Hematopoietic multipotent progenitor cell treated with erythropoietin and hydrocortisone succinate and interleukin-3 and kit ligand, for 8 days (in vitro differentiated cells): ENCODE results near the gene CRIP1.

Source experiments
- DNase-seq: peaks from one replicate; pipeline ENCODE4 v3.0.0-alpha.2; 2015

Gene CRIP1

DNA sequence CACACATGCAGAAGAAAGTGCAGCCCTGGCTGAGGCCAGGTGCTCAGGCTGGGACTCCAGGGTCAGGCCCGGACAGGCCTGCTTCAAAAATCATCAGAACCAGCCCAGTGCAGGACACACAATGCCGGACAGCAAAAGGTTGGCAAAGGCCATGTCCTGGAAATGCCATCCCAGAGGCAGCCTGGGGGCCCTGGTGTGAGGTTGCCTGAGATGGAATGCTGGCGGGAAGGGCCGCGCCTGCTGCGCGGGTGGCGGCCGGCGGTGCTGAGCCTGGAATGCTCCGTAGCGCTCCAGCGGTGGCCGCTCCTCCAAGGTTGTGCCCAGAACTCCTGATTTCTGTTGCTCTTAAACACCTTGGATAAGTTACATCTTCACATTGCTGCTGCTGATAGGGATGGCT lies 33.7 kb upstream of the CRIP1 start:
- no peak for DNase-seq

DNA sequence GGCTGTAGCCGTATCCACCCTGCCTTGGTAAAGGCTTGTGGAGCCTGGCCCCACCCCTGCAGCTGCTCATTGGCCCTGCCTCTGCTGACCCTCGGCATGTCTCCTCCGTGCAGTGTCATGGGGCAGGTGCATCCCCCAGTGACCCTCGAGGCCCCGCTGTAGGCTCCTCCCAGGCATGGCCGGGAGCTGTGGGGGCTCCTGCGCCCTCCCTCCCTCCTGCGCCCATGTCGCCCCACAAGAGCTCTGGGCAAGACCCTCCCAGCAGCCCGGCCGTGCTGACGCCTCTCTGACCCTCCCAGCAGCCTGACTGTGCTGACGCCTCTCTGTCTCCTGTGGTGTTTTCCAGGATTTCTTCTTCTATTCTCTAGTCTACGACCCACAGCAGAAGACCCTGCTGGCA lies 32.8 kb upstream of the CRIP1 start:
- no peak for DNase-seq

DNA sequence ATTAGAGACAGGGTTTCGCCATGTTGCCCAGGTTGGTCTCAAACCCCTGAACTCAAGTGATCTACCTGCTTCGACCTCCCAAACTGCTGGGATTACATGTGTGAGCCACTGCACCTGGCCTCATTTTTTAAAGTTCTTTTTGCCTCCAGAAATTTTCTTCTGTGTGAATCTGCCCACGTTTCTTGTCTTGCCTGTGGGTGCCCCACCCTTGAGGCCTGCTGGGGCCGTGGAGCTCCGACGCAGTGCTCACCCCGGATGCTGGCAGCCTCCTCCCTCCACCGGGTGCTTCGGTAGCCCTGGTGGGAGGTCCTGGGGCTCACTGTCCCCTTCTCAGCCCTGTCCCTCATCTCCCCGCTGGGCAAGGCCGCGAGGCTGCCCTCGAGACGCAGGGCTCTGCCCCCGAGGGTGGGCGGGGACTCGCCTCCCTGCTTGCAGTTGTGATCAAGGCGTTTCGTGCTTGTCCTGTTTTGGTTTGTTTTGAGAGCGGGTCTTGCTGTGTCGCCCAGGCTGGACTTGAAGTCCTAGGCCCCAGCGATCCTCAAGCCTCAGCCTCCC lies 31.5 kb upstream of the CRIP1 start:
- no peak for DNase-seq

DNA sequence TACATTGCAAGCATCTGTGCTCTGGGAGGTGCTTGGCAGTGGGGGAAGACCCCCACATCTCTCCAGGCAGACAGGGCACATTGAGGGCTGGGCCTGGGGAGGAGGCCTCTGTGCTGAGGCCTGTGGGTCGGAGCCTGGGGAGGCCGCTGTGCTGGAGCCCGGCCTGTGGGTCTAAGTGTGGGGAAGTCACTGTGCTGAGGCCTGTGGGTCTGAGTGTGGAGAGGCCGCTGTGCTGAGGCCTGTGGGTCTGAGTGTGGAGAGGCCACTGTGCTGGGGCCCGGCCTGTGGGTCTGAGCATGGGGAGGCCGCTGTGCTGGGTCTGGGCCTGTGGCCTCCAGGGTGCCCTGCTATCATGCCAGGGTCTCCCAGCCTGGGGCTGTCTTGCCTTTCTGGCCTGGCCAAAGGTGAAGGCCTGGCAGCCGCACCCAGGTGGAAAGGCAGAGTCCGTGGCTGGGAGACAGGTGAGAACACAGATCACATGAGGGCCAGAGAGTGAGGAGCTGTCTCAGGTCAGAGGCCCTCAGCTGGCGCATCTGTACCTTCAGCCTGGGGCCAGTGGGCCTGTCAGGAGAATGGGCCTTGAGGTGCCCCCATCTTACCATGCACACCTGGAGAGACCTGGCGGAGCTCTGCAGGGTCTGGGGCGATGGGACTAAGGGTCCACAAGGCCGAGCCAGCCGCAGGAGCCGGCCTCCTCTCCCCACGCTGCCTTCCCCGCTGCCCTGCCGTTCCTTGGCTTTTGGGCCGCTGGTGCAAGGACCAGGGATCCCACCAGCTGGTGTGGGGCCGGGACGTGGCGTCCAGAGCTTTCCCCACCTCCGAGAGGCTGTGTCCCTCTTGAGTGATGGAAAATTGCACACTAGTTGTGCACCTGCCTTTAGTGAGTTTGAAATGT lies 30.7 kb upstream of the CRIP1 start:
- DNase-seq, result no peak

DNA sequence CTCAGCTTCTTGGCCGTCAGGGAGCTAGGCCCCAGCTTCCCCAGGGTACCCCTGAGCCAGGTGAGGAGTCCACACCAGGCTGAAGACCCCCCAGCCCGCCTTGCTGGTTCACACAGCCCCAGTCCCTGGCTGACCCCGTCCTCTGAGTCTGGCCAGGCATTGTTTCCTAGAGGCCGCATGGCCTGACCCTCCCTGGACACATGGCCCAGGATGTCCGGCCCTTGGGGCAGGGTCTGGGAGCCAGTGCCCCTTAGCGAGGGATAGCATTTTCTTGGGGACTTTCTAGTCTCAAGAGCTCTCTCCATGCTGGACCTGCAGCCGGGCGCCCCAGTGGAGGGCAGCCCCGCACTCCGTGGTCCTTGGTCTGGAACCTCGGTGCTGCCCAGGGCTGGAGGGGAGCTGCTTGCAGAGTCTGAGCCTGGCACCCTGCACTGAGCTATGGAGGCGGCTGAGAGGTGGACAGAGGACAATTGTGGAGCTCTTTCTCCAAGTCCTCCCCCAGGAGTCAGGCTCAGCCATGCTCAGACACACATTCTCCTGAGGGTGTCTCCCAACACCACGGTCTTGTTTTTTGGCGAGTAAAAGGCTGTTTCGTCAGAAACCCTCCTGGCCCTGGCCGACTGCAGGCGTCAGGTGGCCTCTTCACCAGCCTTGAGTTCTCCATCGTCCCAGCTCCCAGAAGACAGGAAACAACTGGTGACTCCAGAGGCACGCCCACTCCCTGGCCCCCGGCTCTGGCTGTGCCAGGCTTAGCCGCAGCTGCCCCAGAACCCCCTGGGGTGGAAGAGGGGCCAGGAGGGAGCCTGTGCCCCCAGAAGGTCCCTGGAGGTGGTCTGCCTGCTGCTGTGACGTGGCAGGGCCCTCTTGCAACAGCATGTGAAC lies 29.7 kb upstream of the CRIP1 start:
- DNase-seq, result no peak

DNA sequence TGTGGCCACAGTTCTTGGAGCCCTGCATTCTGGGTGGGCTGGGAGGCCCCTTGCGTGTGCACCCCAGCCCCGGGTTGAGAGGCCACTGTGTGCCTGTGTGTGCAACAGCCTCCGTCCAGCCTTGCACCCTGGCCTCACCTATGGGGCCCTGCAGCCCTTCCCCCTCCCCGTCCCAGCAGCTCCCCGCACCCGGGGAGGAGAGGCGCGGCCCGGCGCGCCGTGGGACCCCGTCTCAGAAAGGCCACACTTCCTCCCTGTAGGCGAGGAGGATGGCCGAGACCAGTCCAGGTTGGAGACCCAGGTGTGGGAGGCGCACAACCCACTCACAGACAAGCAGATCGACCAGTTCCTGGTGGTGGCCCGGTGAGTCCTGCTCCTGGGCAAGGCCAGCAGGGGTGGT lies 28.7 kb upstream of the CRIP1 start:
- DNase-seq, result no peak

DNA sequence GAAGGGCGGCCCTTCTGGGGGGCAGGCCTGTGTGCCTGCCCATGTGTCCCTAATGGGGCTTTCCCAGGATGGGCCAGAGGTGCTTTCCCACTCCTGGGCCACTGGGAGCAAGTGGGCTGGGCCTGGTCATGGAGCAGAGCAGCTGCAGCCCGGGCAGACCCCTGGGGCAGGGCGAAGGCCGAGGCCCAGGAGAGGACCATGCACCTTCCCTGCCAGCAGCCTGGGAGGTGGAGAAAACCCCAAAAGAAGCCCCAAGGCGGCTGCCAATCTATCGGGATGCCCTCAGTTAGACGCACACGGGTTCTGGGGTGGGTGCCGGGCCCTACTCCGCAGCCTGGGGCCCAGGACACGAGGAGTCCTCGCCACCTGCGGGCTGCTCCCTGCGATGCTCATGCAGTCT lies 28.1 kb upstream of the CRIP1 start:
- no peak for DNase-seq

DNA sequence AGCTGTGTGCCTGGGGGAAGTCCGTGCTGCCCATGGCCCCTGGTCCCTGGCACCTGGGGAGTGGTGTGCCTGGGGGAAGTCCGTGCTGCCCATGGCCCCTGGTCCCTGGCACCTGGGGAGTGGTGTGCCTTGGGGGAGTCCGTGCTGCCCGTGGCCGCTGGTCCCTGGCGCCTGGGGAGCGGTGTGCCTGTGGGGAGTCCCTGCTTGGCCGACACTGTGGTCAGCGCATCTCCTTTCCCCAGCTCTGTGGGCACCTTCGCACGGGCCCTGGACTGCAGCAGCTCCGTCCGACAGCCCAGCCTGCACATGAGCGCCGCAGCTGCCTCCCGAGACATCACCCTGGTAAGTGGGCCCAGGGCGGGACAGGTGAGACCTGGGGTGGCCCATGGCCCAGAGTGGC lies 26.6 kb upstream of the CRIP1 start:
- no peak for DNase-seq

DNA sequence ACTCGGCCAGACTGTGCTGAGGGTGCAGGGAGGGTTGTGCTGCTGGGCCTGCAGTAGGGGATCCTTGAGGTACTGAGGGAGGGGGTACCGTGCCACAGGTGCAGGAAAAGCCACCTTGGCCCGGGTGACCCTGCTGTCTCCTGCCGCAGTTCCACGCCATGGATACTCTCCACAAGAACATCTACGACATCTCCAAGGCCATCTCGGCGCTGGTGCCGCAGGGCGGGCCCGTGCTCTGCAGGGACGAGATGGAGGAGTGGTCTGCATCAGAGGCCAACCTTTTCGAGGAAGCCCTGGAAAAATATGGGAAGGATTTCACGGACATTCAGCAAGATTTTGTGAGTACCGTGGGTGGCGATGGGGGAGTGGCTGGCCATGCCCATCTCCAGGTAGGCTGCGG lies 26.1 kb upstream of the CRIP1 start:
- no peak for DNase-seq

DNA sequence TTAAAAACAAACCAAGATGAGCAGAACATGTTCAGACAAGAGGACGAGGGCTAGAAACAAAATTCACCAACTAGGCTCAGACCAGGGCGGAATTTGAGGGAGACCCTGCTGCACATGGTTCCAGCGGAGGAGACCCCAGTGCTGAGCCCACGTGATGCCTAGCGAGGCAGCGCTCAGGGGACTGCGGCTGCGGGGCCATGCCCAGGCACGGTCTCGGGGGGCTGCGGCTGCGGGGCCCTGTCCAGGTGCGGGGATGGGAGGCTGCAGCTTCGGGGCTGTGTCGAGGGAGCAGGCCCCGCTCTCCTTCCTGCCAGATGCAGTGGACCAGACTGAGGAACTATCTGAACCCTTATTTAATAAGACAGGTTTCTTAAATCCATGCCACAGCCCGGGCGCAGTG lies 24.8 kb upstream of the CRIP1 start:
- no peak for DNase-seq

DNA sequence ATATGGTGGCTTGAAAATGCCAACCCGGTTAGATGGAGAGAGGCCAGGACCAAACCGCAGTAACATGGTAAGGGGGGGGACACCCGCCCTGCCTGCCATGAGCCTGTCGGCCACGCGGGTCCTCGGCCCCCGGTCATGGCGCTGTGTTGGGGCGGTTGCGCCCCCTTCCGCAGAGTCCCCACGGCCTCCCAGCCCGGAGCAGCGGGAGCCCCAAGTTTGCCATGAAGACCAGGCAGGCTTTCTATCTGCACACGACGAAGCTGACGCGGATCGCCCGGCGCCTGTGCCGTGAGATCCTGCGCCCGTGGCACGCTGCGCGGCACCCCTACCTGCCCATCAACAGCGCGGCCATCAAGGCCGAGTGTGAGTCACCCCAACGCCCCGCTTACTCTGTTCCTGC lies 22.2 kb upstream of the CRIP1 start:
- DNase-seq, result no peak

DNA sequence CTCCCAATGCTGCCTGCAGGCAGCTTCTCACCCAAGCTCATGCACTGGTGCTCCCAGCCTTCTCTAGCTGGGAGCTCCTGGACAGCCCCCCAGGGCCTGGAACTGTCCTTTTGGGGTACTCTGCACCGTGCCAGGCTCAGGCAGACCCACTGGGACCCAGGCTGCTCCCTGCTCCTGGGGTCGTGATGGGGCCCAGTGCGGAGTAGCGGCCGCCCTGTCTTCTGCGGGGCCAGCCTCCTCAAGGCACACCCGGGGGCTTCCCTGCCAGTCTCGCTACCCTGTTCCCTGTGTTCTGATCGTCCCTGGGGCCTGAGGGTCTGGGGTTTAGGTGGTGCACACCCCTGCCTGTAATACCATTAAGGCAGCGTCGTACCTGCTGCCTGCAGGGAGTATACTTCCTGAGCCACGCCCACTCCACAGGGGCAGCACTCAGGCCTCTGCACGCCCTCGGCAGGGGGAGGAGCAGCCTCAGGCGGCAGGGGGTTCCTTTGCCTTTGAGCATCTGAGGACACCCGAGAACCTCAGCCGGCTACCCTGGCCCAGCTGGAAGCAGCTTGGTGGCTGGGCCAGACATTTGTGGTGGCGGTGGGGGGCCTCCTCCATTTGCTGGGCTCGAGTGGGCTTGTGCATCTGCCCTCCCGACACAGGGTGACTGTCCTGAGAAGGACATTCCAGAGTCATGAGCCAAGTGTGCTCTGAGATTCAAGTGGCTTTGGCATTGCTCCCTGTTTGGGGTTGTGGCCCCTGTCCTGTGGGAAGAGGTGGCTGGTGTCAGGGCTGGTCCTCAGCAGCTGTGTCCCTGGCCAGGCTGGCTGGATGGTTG lies 21.3 kb upstream of the CRIP1 start:
- DNase-seq, result no peak

DNA sequence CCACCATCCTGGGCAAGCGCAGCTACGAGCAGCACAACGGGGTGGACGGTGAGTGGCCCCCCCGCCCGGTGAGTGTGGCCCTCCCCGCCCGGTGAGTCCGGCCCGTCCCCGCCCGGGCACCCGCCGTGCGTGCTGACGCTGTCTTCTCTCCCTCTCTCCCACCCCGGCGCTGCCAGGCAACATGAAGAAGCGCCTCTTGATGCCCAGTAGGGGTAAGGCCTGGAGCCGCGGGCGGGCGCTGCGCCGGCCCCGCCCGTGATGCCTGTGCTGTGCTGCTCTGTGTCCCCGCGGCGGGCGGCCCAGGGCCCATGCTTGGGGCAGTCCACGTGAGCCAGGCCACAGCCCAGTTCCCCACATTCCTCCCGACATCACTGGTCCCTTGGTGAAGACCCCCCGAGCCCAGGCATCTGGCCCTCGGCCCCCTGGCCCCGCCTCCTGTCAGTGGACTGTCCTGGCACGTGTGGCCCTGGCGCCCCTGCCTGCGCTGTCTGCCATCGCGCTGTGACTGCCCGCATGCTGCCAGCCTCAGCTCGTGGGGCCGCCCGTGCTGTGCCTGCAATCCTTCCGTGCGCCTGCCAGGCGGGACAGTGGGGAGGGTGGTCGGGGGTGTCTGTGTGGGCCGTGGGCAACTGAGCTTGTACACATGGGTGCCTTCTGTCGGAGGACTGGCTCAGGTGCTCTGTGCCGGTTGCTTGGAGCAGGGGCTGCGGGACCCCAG lies 20.0 kb upstream of the CRIP1 start:
- DNase-seq, result no peak

DNA sequence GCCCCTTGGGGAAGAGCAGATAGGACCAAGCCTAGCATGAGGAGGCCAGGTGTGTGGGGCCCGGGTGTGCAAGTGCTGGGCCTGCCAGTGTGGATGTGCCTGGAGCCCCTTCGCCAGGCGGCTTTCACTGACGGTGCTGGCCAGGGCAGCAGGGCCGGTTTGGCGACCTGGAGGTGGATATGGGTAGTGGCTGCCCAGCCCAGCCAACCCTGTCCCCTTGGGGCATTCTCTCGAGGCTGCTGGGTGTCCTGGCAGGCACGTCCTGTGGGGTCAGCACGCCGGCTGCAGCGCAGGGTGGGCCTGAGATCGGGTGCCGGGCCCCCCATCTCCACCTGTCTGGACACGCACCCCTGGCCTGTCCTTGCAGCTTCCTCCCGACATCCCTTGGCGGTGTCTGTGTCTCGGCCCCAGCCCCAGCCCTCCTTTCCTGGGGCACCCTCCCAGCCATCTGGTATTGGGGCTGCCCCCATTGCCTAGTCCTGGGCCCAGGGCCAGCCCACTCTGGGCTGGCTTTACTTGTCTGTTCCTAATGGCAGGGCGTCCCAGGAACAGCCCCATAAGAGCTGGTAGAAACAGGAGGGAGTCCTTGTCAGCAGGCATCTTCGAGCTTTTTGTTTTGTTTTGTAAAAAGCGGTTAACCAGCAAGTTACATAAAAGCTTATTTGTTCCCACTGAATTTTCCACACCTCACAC lies 19.3 kb upstream of the CRIP1 start:
- no peak for DNase-seq

DNA sequence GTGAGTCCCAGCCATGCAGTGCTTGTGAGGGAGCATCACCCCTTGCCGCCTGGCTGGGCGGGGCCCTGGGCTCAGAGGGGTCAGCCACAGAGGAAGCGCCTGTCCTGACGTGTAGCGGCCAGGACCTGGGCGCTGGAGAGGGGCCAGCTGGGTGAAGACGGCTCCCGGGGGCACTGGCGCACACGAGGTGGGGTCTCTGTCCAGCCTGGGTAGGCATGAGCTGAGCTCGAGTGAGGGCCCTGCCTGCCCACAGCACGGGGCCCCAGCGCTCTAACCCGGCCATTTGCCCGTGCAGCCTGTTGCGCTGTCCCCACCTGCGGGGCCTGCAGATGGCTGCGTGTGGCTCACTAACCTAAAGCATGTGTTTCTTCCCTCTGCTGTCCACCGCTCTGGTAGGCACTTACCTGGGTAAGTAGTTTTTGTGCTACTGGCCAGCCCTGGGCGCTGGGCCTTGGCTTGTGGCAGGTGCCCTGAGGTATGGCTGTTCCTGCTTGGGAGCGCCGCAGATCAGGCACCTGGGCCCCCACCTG lies 18.7 kb upstream of the CRIP1 start:
- DNase-seq, result no peak

DNA sequence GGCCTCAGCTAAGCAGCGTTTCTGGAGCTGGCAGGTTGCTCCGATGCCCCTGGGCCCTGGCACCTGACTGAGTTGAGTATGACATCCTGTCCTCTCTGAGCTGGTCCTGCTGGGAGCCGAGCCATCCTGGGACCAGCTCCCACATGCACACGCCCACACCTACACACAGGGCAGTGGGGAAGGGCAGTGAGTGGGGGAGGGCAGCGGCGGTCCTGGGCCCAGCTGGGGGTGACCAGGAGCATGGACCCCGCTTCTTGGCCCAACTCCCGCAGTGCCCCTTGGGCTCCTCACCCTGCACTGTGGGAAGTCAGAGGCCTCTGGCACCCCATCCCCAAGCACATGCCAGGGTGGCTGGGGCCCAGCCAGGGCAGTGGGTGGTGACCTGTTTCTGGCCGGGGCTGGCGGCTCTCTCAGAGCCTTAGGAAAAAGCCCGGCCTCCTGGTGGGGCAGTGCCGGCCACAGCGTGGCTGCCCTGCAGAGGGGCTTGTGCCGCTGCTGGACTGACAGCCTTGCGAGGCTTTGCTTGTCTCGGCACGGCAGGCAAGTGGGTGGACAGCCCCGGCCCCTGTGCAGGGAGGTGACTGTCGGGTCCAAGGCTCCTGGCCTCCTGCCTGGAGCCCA lies 18.0 kb upstream of the CRIP1 start:
- DNase-seq, result no peak

DNA sequence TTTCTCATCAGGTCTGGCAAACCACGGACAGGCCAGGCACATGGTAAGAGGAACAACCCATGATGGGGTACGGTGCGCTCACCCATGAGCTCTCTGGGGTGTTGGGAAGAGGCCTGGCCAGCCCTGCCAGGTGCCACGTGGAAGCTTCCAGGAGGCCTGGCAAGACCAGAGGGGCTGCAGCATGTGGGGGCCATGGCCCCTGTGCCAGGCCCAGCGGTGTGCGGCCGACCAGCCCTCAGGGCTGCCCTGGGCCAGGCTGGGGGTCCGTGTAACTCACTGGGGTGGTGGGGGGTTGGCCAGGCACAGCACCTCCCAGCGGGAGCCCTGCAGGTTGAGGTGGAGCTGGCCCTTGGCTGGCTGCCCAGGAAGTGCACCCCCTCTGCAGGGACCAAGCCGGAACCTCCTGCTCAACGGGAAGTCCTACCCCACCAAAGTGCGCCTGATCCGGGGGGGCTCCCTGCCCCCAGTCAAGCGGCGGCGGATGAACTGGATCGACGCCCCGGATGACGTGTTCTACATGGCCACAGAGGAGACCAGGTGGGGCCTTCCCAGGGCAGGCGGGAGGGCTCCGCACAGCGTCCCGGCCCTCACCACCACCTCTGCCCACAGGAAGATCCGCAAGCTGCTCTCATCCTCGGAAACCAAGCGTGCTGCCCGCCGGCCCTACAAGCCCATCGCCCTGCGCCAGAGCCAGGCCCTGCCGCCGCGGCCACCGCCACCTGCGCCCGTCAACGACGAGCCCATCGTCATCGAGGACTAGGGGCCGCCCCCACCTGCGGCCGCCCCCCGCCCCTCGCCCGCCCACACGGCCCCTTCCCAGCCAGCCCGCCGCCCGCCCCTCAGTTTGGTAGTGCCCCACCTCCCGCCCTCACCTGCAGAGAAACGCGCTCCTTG lies 17.0 kb upstream of the CRIP1 start:
- DNase-seq, result no peak

DNA sequence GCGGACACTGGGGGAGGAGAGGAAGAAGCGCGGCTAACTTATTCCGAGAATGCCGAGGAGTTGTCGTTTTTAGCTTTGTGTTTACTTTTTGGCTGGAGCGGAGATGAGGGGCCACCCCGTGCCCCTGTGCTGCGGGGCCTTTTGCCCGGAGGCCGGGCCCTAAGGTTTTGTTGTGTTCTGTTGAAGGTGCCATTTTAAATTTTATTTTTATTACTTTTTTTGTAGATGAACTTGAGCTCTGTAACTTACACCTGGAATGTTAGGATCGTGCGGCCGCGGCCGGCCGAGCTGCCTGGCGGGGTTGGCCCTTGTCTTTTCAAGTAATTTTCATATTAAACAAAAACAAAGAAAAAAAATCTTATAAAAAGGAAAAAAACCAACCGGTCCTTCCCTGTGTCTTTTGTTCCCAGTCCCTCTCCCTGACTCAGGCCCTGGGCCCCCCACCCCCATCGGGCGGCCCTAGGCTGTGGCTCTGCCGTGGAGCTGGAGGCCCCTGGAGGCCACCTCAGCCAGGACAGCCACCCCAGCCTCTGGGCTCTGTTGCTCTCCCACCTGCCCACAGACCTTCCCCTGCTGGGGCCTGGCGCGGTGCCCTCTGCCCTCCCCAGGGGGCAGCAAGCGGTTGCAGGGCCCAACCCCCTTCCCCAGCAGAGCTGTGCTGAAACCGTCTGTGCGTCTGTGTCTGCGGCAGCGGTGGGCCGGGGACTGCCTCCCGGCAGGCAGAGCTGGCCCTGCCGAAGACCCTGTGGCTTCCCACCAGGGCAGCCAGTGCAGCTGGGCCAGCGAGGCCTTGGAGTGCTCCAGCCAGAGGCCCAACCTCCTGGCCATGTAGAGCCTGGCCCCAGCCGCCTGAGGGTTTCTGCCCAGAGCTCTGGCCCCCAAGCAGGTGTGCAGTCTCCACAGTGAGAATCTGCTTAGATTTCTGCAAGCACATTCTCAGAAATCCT lies 16.1 kb upstream of the CRIP1 start:
- DNase-seq, result no peak
